NCI-H2196 treated with DMSO at 0.1 percent for 48 hours (cell line): ENCODE results near the gene SIPA1L3.

Experiments used
- DNase-seq: peaks from one replicate; lab custom pipeline; 2025; ENCODE audit not compliant: unreplicated experiment; lab: John Stamatoyannopoulos, UW

The SIPA1L3 gene

GRCh38 chr19:38036707-38037611, 130.0 kb downstream of the SIPA1L3 start:
- DNase-seq, result no peak

- no peak for DNase-seq
Observed at GRCh38 chr19:38039966-38040365, 133.0 kb downstream of the SIPA1L3 start.

GRCh38 chr19:38042132-38042531, 135.1 kb downstream of the SIPA1L3 start:
- DNase-seq, result no peak

- no peak for DNase-seq
Observed at GRCh38 chr19:38043649-38044144, 136.7 kb downstream of the SIPA1L3 start.

- no peak for DNase-seq
Observed at GRCh38 chr19:38044267-38045111, 137.5 kb downstream of the SIPA1L3 start.

GRCh38 chr19:38045554-38046253, 138.7 kb downstream of the SIPA1L3 start:
- no peak for DNase-seq

GRCh38 chr19:38046254-38047048, 139.4 kb downstream of the SIPA1L3 start:
- no peak for DNase-seq

GRCh38 chr19:38047049-38047438, 140.0 kb downstream of the SIPA1L3 start:
- DNase-seq, result no peak

GRCh38 chr19:38047641-38048040, 140.6 kb downstream of the SIPA1L3 start:
- no peak for DNase-seq

GRCh38 chr19:38049105-38049649, 142.2 kb downstream of the SIPA1L3 start:
- DNase-seq, result no peak

GRCh38 chr19:38055010-38055409, 148.0 kb downstream of the SIPA1L3 start:
- DNase-seq, result no peak

GRCh38 chr19:38055655-38056521, 148.9 kb downstream of the SIPA1L3 start:
- DNase-seq, result no peak

- DNase-seq, result no peak
Observed at GRCh38 chr19:38056646-38057045, 149.6 kb downstream of the SIPA1L3 start.

- peak; percentile 92 for DNase-seq
Observed at GRCh38 chr19:38057959-38058690, 151.1 kb downstream of the SIPA1L3 start.

- no peak for DNase-seq
Observed at GRCh38 chr19:38059897-38060296, 152.9 kb downstream of the SIPA1L3 start.

GRCh38 chr19:38060331-38060730, 153.3 kb downstream of the SIPA1L3 start:
- no peak for DNase-seq

- DNase-seq, result no peak
Observed at GRCh38 chr19:38061294-38061693, 154.3 kb downstream of the SIPA1L3 start.

GRCh38 chr19:38062959-38063761, 156.2 kb downstream of the SIPA1L3 start:
- peak; percentile 80 for DNase-seq
